ENCODE results near the gene COL6A2. TPM values are rescaled to one million over a fixed set of nuclear protein-coding genes. Genes with fewer than 3 reads are reported as not detected.
"Not testable (repeated sequence)": the region's sequence is repeated elsewhere in the genome, so short reads cannot be mapped to it uniquely, and the experiment has no call there.

The COL6A2 gene
- polyA plus RNA-seq, 2 of the 4 experiments (the other 2 are of a cell fraction) = 2.3 to 13.1 TPM

DNA sequence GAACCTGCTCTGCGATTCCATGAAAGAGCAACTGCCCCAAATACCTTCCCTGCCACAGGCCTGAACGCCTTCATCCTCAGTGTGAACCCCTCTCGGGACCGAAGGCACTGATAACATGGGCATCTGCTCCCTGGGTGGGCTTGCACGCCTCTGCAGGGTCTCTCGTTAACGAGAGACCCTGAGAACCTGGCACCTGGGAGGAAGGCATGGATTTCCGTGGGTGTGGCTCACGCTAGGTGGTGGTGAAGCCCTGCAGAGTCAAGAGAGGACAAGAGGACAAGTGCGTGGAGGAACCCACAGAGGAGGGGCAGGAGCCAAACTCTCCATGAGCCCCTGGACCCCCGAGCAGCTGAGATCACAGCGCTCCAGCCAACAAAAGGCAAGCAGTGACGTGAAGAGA, 26.8 kb upstream of the COL6A2 start:
- H3K4me3 ChIP-seq = no peak overlapping the region
- no peak for DNase-seq (ENCODE audit: low read depth in 1 of 2, low spot score in 1 of 2)
- ChIA-PET POLR2A (no interaction called here), CTCF (no interaction called here)
- no peak overlapping the region for H3K27ac ChIP-seq
- TF ChIP-seq SMC3 (IDR thresholded peaks at IDR 0.05) (no peak), POLR2A (IDR thresholded peaks at IDR 0.05; ENCODE audit: low read length) (no peak), RFX5 (IDR thresholded peaks at IDR 0.05) (no peak), NR3C1 (IDR thresholded peaks at IDR 0.05) (no peak), EP300 (IDR thresholded peaks at IDR 0.05) (no peak), TP53 (CRISPR knock-in tag; IDR thresholded peaks at IDR 0.05) (no peak), CBX8 (IDR thresholded peaks at IDR 0.05) (no peak), FOXS1 (CRISPR knock-in tag; IDR thresholded peaks at IDR 0.05) (no peak)
- H3K4me2 ChIP-seq = no peak overlapping the region
- H3K9me3 ChIP-seq = no peaks in the 10 kb centered on the region
- WGBS (ENCODE audit: missing lambda C conversion rate) = 44% methylated on average over 8 of the region's 13 CpGs
- FAIRE-seq = no peak
- no peaks in the 10 kb centered on the region for H3K4me1 ChIP-seq
- no peak for ATAC-seq

DNA sequence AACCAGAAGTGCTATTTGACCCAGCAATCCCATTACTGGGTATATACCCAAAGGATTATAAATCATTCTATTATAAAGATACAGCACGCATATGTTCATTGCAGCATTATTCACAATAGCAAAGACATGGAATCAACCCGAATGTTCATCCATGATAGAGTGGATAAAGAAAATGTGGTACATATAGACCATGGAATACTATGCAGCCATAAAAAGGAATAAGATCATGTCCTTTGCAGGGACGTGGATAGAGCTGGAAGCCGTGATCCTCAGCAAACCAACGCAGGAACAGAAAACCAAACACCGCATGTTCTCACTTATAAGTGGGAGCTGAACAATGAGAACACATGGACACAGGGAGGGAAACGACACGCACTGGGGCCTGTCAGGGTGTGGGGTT, 21.2 kb upstream of the COL6A2 start:
- H3K27ac ChIP-seq = not testable (repeated sequence)

DNA sequence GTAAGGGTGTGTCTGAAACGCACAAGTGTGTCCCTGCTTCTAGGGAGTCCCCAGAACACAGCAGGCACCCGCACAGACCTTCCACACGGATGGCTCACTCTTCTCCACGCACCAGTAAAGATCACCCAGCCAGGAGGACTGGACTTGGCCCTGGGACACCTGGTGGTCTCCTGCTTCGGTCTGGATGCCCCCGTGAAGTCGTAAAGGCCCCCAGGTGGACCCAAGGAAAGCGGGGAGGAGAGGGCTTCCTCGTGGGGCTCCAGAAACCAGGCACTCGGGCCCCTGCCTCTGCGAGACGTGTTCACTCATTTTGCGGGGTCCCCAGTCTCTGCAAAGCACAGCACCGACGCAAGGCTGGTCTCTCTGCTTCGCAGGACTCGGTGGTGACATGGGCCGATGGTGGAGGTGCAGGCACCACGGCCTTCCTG, 20.2 kb upstream of the COL6A2 start:
- no peak for TF ChIP-seq RARB (CRISPR knock-in tag; IDR thresholded peaks at IDR 0.05)
- no peak for TF ChIP-seq EHMT2 (IDR thresholded peaks at IDR 0.05; ENCODE audit: low read depth)
- no peak for TF ChIP-seq RCOR1 (IDR thresholded peaks at IDR 0.05; ENCODE audit: low read depth, low read length)
- TF ChIP-seq HDAC2 (IDR thresholded peaks at IDR 0.05) = no peak
- no peak for TF ChIP-seq CEBPB (IDR thresholded peaks at IDR 0.05)
- TF ChIP-seq CHD2 (IDR thresholded peaks at IDR 0.05; ENCODE audit: low read length, partially characterized antibody) = no peak
- TF ChIP-seq, protein P1, sequence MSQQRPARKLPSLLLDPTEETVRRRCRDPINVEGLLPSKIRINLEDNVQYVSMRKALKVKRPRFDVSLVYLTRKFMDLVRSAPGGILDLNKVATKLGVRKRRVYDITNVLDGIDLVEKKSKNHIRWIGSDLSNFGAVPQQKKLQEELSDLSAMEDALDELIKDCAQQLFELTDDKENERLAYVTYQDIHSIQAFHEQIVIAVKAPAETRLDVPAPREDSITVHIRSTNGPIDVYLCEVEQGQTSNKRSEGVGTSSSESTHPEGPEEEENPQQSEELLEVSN (IDR thresholded peaks at IDR 0.05; ENCODE audit: borderline replicate concordance, low read depth) = no peak
- no peak for TF ChIP-seq ZSCAN20 (CRISPR knock-in tag; IDR thresholded peaks at IDR 0.05)
- no peak for TF ChIP-seq HOXB13 (CRISPR knock-in tag; IDR thresholded peaks at IDR 0.05; ENCODE audit: low read depth)
- TF ChIP-seq NPAS2 (CRISPR knock-in tag; IDR thresholded peaks at IDR 0.05; ENCODE audit: borderline replicate concordance) = no peak
- no peak for TF ChIP-seq MAZ (IDR thresholded peaks at IDR 0.05; ENCODE audit: borderline replicate concordance, low read depth, low read length)
- TF ChIP-seq ESRRA (IDR thresholded peaks at IDR 0.05; ENCODE audit: borderline replicate concordance, low read length) = no peak
- TF ChIP-seq, protein P2, sequence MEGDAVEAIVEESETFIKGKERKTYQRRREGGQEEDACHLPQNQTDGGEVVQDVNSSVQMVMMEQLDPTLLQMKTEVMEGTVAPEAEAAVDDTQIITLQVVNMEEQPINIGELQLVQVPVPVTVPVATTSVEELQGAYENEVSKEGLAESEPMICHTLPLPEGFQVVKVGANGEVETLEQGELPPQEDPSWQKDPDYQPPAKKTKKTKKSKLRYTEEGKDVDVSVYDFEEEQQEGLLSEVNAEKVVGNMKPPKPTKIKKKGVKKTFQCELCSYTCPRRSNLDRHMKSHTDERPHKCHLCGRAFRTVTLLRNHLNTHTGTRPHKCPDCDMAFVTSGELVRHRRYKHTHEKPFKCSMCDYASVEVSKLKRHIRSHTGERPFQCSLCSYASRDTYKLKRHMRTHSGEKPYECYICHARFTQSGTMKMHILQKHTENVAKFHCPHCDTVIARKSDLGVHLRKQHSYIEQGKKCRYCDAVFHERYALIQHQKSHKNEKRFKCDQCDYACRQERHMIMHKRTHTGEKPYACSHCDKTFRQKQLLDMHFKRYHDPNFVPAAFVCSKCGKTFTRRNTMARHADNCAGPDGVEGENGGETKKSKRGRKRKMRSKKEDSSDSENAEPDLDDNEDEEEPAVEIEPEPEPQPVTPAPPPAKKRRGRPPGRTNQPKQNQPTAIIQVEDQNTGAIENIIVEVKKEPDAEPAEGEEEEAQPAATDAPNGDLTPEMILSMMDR (IDR thresholded peaks at IDR 0.05) = no peak
- TF ChIP-seq RFX5 (IDR thresholded peaks at IDR 0.05) = no peak
- no peak for TF ChIP-seq ZFP36 (IDR thresholded peaks at IDR 0.05; ENCODE audit: borderline replicate concordance, partially characterized antibody)
- no peak for TF ChIP-seq ZC3H11A (IDR thresholded peaks at IDR 0.05)
- TF ChIP-seq, protein P3, sequence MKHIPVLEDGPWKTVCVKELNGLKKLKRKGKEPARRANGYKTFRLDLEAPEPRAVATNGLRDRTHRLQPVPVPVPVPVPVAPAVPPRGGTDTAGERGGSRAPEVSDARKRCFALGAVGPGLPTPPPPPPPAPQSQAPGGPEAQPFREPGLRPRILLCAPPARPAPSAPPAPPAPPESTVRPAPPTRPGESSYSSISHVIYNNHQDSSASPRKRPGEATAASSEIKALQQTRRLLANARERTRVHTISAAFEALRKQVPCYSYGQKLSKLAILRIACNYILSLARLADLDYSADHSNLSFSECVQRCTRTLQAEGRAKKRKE (CRISPR knock-in tag; IDR thresholded peaks at IDR 0.05; ENCODE audit: low read depth) = no peak
- CTCF ChIA-PET = no interaction called here
- Histone ChIP-seq H3K27ac (no peak overlapping the region), H3K9me3 (no peaks in the 10 kb centered on the region), H3K4me3 (no peak overlapping the region), H3K4me1 (no peaks in the 10 kb centered on the region), H3K4me2 (no peak overlapping the region)
- POLR2A ChIA-PET = no interaction called here
- no peak for ATAC-seq
- DNase-seq (ENCODE audit: low read depth in 1 of 2, low spot score in 1 of 2) = no peak
- WGBS (ENCODE audit: missing lambda C conversion rate) = 13% methylated on average over 4 of the region's 19 CpGs
- FAIRE-seq = no peak

More for the DNA sequence above, 21.2 kb upstream of the COL6A2 start:
- POLR2A ChIA-PET; H3K4me2 ChIP-seq; ATAC-seq; H3K4me3 ChIP-seq; H3K9me3 ChIP-seq; FAIRE-seq; DNase-seq (ENCODE audit: low read depth in 1 of 2, low spot score in 1 of 2); CTCF ChIA-PET; H3K4me1 ChIP-seq: not testable (repeated sequence)
- WGBS (ENCODE audit: missing lambda C conversion rate) = 34% methylated on average over 8 of the region's 8 CpGs

Data from A549 (cell line).